IMR-90 (cell line): ENCODE measurements around the gene STIL. TPM values are rescaled to one million over a fixed set of nuclear protein-coding genes. Genes with fewer than 3 reads are reported as not detected.

Experiments used
- ATAC-seq: fragments of 200-7000 bp; cut with Tn5 transposase; 2 replicates; pipeline ENCODE4 v1.9.1; 2020; ENCODE audit warnings: low read depth, mild to moderate bottlenecking, moderate library complexity
- BruUV-seq: library from RNA; stranded (reverse); fragments of 400-500 nt; replicated peaks from 2 replicates; lab custom pipeline; 2021; lab: Mats Ljungman, UMichigan
- CTCF ChIA-PET: fragments of 300-600 bp; formaldehyde crosslinking; extraction: SDS; loops from one replicate; lab custom pipeline; 2021; ENCODE audit warnings: antibody characterized with exemption; lab: Yijun Ruan, JAX
- POLR2A ChIA-PET: fragments of 300-600 bp; sonication (Branson Sonifier 250); formaldehyde crosslinking; loops from one replicate; lab custom pipeline; 2022; ENCODE audit warnings: antibody characterized with exemption; ENCODE audit not compliant: unreplicated experiment; lab: Charles Lee
- DNase-seq: peaks from one replicate; pipeline ENCODE4 v3.0.0; 2013
- H2AFZ ChIP-seq: replicated peaks from 2 replicates; pipeline ENCODE3; 2013; ENCODE audit warnings: low read length, mild to moderate bottlenecking; ENCODE audit not compliant: poor library complexity
- H2AK5ac ChIP-seq: 2 replicates; pipeline ENCODE4 v1.6.1; 2013; ENCODE audit warnings: low read depth, low read length, inconsistent platforms
- H2AK9ac ChIP-seq: replicated peaks from 2 replicates; pipeline ENCODE3; 2013; ENCODE audit warnings: mild to moderate bottlenecking, low read depth, low read length, moderate library complexity; ENCODE audit not compliant: poor library complexity
- H2BK120ac ChIP-seq: 2 replicates; pipeline ENCODE4 v1.6.1; 2013; ENCODE audit warnings: low read depth, low read length, inconsistent platforms
- H2BK15ac ChIP-seq: 3 replicates; pipeline ENCODE4 v1.6.1; 2013; ENCODE audit warnings: low read depth, low read length, inconsistent platforms
- H2BK20ac ChIP-seq: 2 replicates; pipeline ENCODE4 v1.6.1; 2013; ENCODE audit warnings: low read depth, mild to moderate bottlenecking, inconsistent platforms, low read length, moderate library complexity
- H2BK5ac ChIP-seq: 2 replicates; pipeline ENCODE4 v1.6.1; 2013; ENCODE audit warnings: mild to moderate bottlenecking, low read depth, low read length, inconsistent platforms; ENCODE audit not compliant: poor library complexity, severe bottlenecking
- H3K14ac ChIP-seq: replicated peaks from 2 replicates; pipeline ENCODE4 v1.6.1; 2013; ENCODE audit warnings: low read depth, low read length, inconsistent platforms
- H3K18ac ChIP-seq: 2 replicates; pipeline ENCODE4 v1.6.1; 2013; ENCODE audit warnings: low read depth, low read length, control low read depth
- H3K23ac ChIP-seq: 2 replicates; pipeline ENCODE4 v1.6.1; 2013; ENCODE audit warnings: low read depth, low read length, inconsistent platforms
- H3K27ac ChIP-seq: 2 replicates; pipeline ENCODE4 v1.5.1; 2013; ENCODE audit warnings: mild to moderate bottlenecking, control low read depth, low read length; ENCODE audit not compliant: insufficient read depth
- H3K27me3 ChIP-seq: 2 replicates; pipeline ENCODE4 v1.6.1; 2013; ENCODE audit warnings: low read length; ENCODE audit not compliant: control insufficient read depth, insufficient read depth
- H3K36me3 ChIP-seq: 2 replicates; pipeline ENCODE4 v1.6.1; 2013; ENCODE audit warnings: low read length, mixed read lengths; ENCODE audit not compliant: control insufficient read depth, insufficient read depth
- H3K4ac ChIP-seq: 2 replicates; pipeline ENCODE4 v1.6.1; 2013; ENCODE audit warnings: low read depth, low read length, inconsistent platforms
- H3K4me1 ChIP-seq: 2 replicates; pipeline ENCODE4 v1.6.1; 2013; ENCODE audit warnings: low read length, mixed read lengths; ENCODE audit not compliant: control insufficient read depth, insufficient read depth
- H3K4me2 ChIP-seq: 2 replicates; pipeline ENCODE4 v1.6.1; 2013; ENCODE audit warnings: low read depth, mild to moderate bottlenecking, control low read depth, low read length, moderate library complexity
- H3K4me3 ChIP-seq: 2 replicates; pipeline ENCODE4 v1.5.1; 2013; ENCODE audit warnings: low read depth, mild to moderate bottlenecking, control low read depth, low read length, moderate library complexity; ENCODE audit not compliant: insufficient read depth
- H3K56ac ChIP-seq: 2 replicates; pipeline ENCODE4 v1.6.1; 2013; ENCODE audit warnings: low read length, inconsistent platforms; ENCODE audit not compliant: insufficient read depth; ENCODE audit errors: extremely low read depth
- H3K79me1 ChIP-seq, 2 experiments: 2 replicates each; pipeline ENCODE4 v1.6.1; 2013; ENCODE audit warnings: low read length in 2 of 2, inconsistent platforms in 1 of 2, low read depth in 1 of 2
- H3K9ac ChIP-seq: 2 replicates; pipeline ENCODE4 v1.6.1; 2013; ENCODE audit warnings: low read depth, low read length, control low read depth
- H3K9me1 ChIP-seq: 2 replicates; pipeline ENCODE4 v1.6.1; 2013; ENCODE audit warnings: low read length, inconsistent platforms; ENCODE audit not compliant: insufficient read depth
- H3K9me3 ChIP-seq: 2 replicates; pipeline ENCODE4 v1.6.1; 2013; ENCODE audit warnings: low read length; ENCODE audit not compliant: control insufficient read depth, insufficient read depth
- H4K20me1 ChIP-seq: 2 replicates; pipeline ENCODE4 v1.6.1; 2013; ENCODE audit warnings: low read length, inconsistent platforms; ENCODE audit not compliant: insufficient read depth
- H4K5ac ChIP-seq: 2 replicates; pipeline ENCODE4 v1.6.1; 2013; ENCODE audit warnings: mild to moderate bottlenecking, low read depth, low read length, control low read depth
- H4K8ac ChIP-seq, 2 experiments: 2 replicates each; pipeline ENCODE4 v1.6.1; 2013; ENCODE audit warnings: low read depth in 2 of 2, low read length in 2 of 2, control low read depth in 1 of 2, inconsistent platforms in 1 of 2
- H4K91ac ChIP-seq: 2 replicates; pipeline ENCODE4 v1.6.1; 2013; ENCODE audit warnings: low read depth, low read length, inconsistent platforms; ENCODE audit not compliant: insufficient read depth
- MAZ ChIP-seq: IDR thresholded peaks from 2 replicates; pipeline ENCODE4 v1.6.1; 2012; ENCODE audit warnings: low read depth, mild to moderate bottlenecking, low read length, improper control_type of control experiment, moderate library complexity, borderline replicate concordance
- NFE2L2 ChIP-seq: fragments of 150-350 bp; IDR thresholded peaks from 2 replicates; pipeline ENCODE4 v1.6.1; 2016; ENCODE audit warnings: low read depth, mild to moderate bottlenecking, low read length
- RAD21 ChIP-seq: IDR thresholded peaks from 2 replicates; pipeline ENCODE4 v1.6.1; 2012; ENCODE audit warnings: low read length, improper control_type of control experiment
- SMC3 ChIP-seq: fragments of 150-350 bp; IDR thresholded peaks from 2 replicates; pipeline ENCODE4 v1.6.1; 2016; ENCODE audit warnings: low read depth, mild to moderate bottlenecking, antibody characterized with exemption, low read length, moderate library complexity
- WGBS, 2 experiments: methylation state at CpG; one replicate each; pipeline versions ENCODE4 v1.1.5 to v1.1.7; 2013; ENCODE audit warnings: missing lambda C conversion rate in 2 of 2; ENCODE audit not compliant: insufficient read length in 1 of 2; ENCODE audit errors: extremely low coverage in 2 of 2; 5-methylcytosine and 5-hydroxymethylcytosine counted together
- dilution Hi-C: fragments of 300-500 bp; cut with HindIII; formaldehyde crosslinking; loops from one replicate; pipeline ENCODE4 v1.14.3; 2018; ENCODE audit warnings: low sequenced_read_pairs; ENCODE audit not compliant: unreplicated experiment
- in situ Hi-C: fragments of 300-500 bp; cut with MboI; formaldehyde crosslinking; loops from 3 replicates; pipeline ENCODE4 v1.14.3; 2019; ENCODE audit warnings: low sequenced_read_pairs, inconsistent platforms, mixed read lengths
- intact Hi-C: fragments of 100-400 bp; cut with micrococcal nuclease; formaldehyde crosslinking; loops from 2 replicates; pipeline ENCODE4 v1.10.0; 2022
- polyA plus RNA-seq, 3 experiments: library from polyadenylated mRNA; depleted of rRNA; stranded (reverse); fragments of >200 nt; gene quantifications; 2 replicates each; pipeline ENCODE4 v1.2.3, GENCODE V29; 2012; ENCODE audit warnings: low replicate concordance in 1 of 3
- total RNA-seq: library from RNA; depleted of rRNA; stranded (reverse); fragments of >200 nt; gene quantifications from 2 replicates; pipeline ENCODE4 v1.2.3, GENCODE V29; 2012

The STIL gene
- total and polyA plus RNA-seq, 2 of the 4 experiments (the other 2 are of a cell fraction): 6.8 to 17.2 TPM

GRCh38 chr1:47337350-47337749 is 23.4 kb upstream of the STIL start:
- no TSS peak for BruUV-seq
- no peak overlapping the region for H3K4me2 ChIP-seq
- no peaks in the 10 kb centered on the region for H3K9me3 ChIP-seq
- ChIA-PET CTCF (interaction anchor here (1.5 kb wide), 1 partner anchor 11 kb away, joined by 5 read pairs; no protein-coding TSS in a partner anchor), POLR2A (no interaction called here)
- ATAC-seq (no peak), DNase-seq (no peak)
- intact Hi-C loops (loop anchor here (10.0 kb wide), 1 partner anchor 97 kb away; the partner anchor contains the start of gene FOXD2), in situ Hi-C loops (no loop called here), dilution Hi-C loops (no loop called here)
- H3K14ac ChIP-seq: no peak overlapping the region
- H2BK20ac ChIP-seq: no peak overlapping the region
- no peak overlapping the region for H4K5ac ChIP-seq
- peaks cover 11% of the 10 kb centered on the region for H3K9me1 ChIP-seq
- H4K20me1 ChIP-seq: peaks cover 21% of the 10 kb centered on the region
- no peak overlapping the region for H3K9ac ChIP-seq
- peaks cover 2% of the 10 kb centered on the region; the same call in 1 of the 2 replicates for H3K36me3 ChIP-seq
- H3K4ac ChIP-seq: no peak overlapping the region
- H3K27me3 ChIP-seq: no peaks in the 10 kb centered on the region
- H2AK5ac ChIP-seq: no peak overlapping the region
- H3K4me3 ChIP-seq: no peak overlapping the region
- H2BK5ac ChIP-seq: no peak overlapping the region
- H4K8ac ChIP-seq: no peak overlapping the region
- no peak overlapping the region for H2AFZ ChIP-seq
- no peak overlapping the region for H3K23ac ChIP-seq
- H3K18ac ChIP-seq: no peak overlapping the region
- TF ChIP-seq SMC3: no peak
- TF ChIP-seq RAD21: no peak
- no peak for TF ChIP-seq NFE2L2
- no peak for TF ChIP-seq MAZ
- WGBS, 2 experiments: 90% methylated on average over 2 of the region's 6 CpGs; no CpG with 5 or more reads in 1 of the 2 experiments
- H3K56ac ChIP-seq: no peak overlapping the region
- peaks cover 6 to 36% of the 10 kb centered on the region in 2 experiments for H3K79me1 ChIP-seq
- H4K91ac ChIP-seq: no peak overlapping the region
- no peak overlapping the region for H3K27ac ChIP-seq
- H2AK9ac ChIP-seq: no peak overlapping the region
- no peak overlapping the region for H2BK15ac ChIP-seq
- peaks cover 8% of the 10 kb centered on the region for H3K4me1 ChIP-seq
- H2BK120ac ChIP-seq: no peak overlapping the region
